Activated CD8-positive, alpha-beta memory T cell treated with anti-CD3 and anti-CD28 coated beads, Interleukin-2, amount 50 U/mL, for 24 hours (primary cell): ENCODE measurements around the gene CD99L2.
"Not testable (repeated sequence)": the region's sequence is repeated elsewhere in the genome, so short reads cannot be mapped to it uniquely, and the experiment has no call there.

ENCODE experiments used
- DNase-seq: peaks from one replicate; pipeline ENCODE4 v3.0.0-alpha.2; 2020; ENCODE audit errors: extremely low read depth

The CD99L2 gene

DNA sequence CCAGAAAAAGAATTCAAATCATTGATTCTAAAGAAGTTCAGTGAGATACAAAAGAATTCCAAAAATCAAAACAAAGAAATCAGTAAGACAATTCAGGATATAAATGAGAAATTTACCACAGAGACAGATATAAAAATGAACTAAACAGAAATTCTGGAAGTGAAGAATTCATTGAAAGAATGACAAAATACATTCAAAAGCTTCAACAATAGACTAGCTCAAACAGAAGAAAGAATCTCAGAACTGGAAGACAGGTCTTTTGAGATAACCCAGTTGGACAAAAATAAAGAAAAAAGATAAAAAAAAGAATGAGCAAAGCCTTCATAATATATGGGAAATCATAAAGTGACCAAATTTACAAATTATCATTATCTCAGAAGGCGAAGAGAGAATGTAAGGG, 41.7 kb downstream of the CD99L2 start:
- no peak for DNase-seq

GRCh38 chrX:150856101-150856500, 42.4 kb downstream of the CD99L2 start:
- DNase-seq, result no peak

- DNase-seq, result no peak
These were observed 43.6 kb downstream of the CD99L2 start for GRCh38 chrX:150854856-150855255.

- DNase-seq, result no peak
These were observed 48.3 kb downstream of the CD99L2 start for GRCh38 chrX:150849996-150850720.

DNA sequence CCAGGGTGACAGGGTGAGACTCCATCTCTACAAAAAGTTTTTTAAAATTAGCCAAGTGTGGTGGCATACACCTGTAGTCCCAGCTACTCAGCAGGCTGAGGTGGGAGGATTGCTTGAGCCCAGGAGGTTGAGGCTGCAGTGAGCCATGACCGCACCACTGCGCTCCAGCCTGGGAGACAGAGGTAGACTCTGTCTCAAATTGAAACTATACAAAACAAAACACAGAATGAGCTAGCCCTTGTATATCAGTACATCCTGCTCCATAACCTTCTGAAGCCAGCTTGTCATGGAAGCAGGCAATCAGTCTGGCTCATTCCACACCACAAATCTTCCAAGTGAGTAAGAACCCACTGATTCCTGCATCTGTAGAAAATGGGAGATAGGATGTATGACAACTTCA, 49.0 kb downstream of the CD99L2 start:
- no peak for DNase-seq

DNA sequence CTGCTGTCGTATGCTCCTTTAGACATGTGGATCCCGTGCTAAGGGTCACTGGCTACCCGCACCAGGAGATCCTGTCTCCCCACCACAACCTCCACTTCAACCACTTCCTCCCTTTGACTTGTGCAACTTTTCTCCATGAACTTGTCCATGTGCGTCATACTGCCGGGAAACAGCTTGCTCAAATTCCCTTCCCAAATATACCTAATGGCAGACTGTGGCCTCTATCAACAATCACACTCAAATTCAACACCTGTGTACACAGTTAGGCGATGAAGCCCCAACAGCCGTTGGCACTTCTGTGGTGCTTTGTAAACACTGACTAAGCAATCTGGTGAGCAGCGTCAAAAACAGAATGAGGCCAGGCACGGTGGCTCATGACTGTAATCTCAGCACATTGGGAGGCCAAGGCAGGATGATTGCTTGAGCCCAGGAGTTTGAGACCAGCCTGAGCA, 49.5 kb downstream of the CD99L2 start:
- DNase-seq, result no peak

DNA sequence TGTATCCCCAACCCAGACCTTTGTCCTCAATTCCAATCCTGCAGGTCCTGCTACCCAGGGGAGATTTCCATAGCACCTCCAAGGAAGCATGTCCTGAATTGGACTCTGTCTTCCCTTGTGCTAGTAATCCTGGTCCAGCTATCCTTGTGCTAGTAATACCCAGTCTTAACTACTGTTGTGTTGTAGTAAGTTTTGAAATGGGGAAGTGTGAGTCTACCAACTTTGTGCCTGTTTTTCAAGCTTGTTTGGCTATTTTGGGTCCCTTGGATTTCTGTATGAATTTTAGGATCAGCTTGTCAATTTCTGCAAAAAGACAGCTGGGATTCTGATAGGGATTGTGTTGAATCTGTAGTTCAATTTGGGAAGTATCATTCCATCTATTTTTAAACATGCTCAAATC, 51.4 kb downstream of the CD99L2 start:
- no peak for DNase-seq

GRCh38 chrX:150846130-150846529, 52.3 kb downstream of the CD99L2 start:
- DNase-seq, result no peak

- DNase-seq, result no peak
These were observed 53.4 kb downstream of the CD99L2 start for GRCh38 chrX:150845091-150845490.

- no peak for DNase-seq
These were observed 54.5 kb downstream of the CD99L2 start for GRCh38 chrX:150844016-150844415.

- DNase-seq, result no peak
These were observed 56.2 kb downstream of the CD99L2 start for GRCh38 chrX:150842198-150842685.

- DNase-seq, result no peak
These were observed 56.8 kb downstream of the CD99L2 start for GRCh38 chrX:150841456-150842197.

DNA sequence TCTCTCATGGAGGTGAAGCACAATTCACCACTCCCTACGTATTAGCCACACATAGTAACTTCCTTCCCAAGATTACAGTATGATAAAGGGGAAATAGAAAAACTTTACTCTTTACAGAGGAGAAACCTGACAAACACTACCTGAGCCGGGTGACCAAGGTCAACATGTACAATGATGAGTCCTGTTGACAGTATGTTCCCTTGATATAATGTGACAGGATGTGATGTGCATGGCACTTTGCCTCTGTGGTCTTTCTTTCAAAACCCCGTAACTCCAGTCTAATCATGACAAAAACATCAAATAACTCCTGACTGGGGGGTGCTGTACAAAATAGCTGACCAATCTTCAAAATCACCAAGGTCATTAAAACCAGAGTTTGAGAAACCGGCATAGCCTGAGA, 60.6 kb downstream of the CD99L2 start:
- no peak for DNase-seq

GRCh38 chrX:150834695-150835094, 63.8 kb downstream of the CD99L2 start:
- DNase-seq, result no peak

GRCh38 chrX:150833454-150834056, 64.9 kb downstream of the CD99L2 start:
- no peak for DNase-seq

DNA sequence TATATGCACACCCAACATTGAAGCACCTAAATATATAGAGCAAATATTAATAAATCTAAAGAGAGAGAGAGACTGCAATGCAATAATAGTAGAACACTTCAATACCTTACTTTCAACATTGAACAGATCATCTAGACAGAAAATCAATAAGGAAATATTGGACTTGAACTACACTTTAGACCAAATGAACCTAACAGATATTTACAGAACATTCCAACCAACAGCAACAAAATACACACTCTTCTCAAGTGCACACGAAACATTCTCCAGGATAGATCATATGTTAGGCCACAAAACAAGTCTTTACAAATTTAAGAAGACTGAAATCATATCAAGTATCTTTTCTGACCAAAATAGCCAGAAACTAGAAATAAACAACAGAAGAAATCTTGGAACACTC, 66.6 kb downstream of the CD99L2 start:
- DNase-seq, result no peak

- no peak for DNase-seq
These were observed 69.7 kb downstream of the CD99L2 start for GRCh38 chrX:150828785-150829184.

- DNase-seq, result not testable (repeated sequence)
These were observed 74.1 kb downstream of the CD99L2 start for GRCh38 chrX:150824352-150824751.

DNA sequence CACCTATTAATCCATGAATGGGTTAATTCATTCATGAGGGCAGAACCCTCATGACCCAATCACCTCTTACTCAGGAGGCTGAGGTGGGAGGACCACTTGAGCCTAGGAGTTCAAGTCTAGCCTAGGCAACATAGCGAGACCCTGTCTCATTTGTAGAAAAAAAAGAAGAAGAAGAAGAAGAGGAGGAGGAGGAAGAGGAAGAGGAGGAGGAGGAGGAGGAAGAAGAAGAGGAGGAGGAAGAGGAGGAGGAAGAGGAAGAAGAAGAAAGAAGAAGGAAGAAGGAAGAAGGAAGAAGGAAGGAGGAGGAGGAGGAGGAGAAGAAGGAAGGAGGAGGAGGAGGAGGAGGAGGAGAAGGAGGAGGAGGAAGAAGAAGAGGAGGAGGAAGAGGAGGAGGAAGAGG, 74.6 kb downstream of the CD99L2 start:
- not testable (repeated sequence) for DNase-seq

GRCh38 chrX:150821971-150822370, 76.5 kb downstream of the CD99L2 start:
- no peak for DNase-seq

DNA sequence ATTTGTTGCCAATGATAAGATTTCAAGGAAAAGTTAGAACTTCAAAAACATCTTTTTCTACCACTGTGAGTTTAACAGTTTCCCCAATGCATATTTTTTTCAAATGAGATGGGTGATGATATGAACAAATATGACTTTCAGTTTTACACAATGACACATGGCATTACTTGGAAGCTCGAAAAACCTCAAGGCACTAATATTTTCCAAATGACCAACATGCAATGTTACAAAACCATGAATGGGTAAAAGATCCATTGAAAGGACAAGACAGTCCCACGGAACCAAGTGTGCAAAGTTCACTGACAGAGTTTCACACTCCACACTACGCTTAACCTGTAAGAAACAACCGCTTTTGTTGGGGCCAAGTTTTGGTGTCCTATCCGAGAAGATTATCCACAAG, 84.5 kb downstream of the CD99L2 start:
- DNase-seq, result no peak

DNA sequence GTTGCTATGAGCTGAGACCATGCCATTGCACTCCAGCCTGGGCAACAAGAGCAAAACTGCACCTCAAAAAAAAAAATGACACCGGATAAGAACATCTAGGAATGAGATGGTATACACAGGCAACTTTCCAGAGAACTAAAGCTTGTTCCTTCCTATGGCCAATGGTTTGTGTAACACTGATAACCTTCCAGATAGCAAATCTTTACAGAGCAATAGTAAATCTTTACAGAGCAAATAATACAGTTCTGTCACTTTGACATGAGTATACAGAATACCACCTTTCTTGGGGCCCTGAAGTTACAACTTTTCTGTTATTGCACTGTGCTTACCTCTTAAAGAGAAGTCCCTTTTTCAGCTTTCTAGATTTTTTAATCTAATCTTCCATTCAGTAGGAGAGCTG, 91.6 kb downstream of the CD99L2 start:
- no peak for DNase-seq

DNA sequence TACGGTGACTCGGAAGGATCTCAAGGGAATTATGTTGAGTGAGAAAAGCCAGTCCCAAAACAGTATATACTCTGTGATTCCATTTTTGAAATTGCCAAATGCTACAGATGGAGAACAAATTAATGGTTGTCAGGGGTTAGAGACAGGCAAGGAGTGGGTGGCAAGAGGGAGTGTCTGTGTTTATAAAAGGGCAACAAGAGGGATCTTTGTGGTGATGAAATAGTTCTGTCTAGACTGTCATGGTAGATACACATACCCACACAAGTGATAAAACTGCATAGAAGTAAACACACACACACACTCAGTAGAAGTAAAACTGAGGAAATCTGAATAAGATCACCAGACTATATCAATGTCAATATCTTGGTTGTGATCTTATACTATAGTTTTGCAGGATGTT, 92.7 kb downstream of the CD99L2 start:
- no peak for DNase-seq
